ENCODE measurements around the gene NLRC5.
"Not testable (repeated sequence)": the region's sequence is repeated elsewhere in the genome, so short reads cannot be mapped to it uniquely, and the experiment has no call there.

The NLRC5 gene

GRCh38 chr16:57082664-57083063 is 93.3 kb downstream of the NLRC5 start:
- no peak for DNase-seq

GRCh38 chr16:57083485-57084126 is 94.2 kb downstream of the NLRC5 start:
- DNase-seq, result peak; percentile 24

- peak; percentile 82 for DNase-seq
These were observed 95.0 kb downstream of the NLRC5 start for GRCh38 chr16:57084257-57084770.

DNA sequence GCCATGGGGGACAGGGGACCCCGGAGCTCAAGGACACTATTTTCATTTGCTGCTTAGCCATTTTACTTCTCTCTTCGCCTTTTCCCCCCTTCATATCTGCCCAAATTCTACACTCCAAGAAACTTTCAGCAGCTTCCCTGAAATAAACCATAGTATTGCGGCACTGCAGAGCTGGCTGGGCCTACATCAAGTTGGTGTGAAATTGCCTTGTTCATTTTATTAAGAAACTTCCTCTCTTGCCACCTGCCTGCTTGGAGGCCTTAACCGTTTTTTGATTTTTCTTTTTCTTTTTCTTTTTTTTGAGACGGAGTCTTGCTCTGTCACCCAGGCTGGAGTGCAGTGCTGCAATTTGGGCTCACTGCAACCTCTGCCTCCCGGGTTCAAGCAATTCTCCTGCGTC is 95.6 kb downstream of the NLRC5 start:
- no peak for DNase-seq

DNA sequence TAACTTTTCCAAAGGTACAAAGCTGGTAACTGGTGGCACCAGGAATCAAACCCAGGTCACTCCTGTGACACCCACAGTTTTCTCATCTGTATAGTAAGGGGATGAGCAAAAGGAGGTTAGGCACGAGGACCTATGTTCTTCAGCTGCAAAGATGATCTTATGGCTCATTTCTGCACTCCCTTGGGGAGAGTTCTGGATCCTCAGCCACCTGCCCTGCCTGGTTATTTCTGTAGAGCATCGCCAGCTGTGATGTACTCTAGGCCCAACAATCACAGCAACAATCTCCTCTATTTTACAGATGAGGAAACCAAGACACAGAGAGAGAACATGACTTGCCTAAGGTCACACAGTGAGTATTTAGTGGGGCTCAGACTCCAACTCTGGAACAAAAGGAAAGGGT is 97.6 kb downstream of the NLRC5 start:
- no peak for DNase-seq

DNA sequence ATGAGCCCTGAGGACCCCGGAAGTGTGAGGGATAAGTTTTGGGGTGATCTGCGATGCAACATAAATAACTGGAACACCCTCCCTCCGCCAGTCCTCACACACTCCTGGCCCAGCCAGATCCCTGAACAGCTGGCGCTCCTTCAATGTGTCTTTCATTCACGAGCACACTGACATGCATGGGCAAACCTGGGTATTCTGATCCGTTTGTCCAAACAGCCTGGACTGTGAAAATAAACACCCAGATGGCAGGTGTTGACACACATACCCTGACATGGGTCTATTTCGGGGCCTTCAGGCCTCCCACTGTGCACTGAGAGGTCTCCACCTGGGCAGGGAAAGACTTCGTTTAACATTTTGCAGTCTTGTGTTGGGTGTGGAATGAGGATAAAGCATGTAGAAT is 100.0 kb downstream of the NLRC5 start:
- DNase-seq, result no peak

DNA sequence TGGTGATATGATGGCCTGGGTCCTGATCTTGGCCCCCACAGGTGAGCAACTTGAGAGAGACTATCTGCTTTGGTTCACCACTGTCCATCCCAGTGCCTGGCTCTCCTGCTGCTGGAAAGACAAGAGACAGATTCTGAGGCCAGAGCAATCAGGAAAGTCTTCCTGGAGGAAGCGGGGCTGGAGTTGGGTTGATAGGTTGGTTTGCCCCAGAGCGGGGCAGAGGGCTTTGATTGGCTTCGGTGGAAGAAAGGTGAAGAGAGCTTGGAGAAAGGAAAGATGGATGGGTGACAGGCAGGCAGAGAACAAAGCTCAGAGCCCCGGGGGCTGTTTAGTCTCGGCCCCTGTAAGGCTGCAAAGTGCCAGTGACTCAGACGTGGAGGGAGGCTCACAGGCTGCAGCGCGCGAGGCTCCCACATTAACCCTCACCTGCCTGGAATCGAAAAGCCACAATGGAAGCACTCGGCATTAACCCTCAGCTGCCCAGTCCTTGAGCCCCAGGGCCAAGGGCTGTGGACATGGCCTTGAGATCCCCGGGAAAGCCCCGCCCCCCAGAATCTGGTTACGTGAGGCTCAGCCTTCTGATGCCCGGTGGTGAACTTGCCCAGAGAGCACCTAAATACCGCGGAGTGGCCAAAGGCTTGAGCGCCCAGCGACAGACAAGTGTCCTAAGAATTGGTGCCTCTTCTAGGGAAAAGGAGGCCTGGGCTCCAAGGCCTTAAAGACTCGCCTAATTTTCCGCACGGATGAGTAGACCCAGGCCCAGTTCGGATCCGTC is 102.0 kb downstream of the NLRC5 start:
- no peak for DNase-seq

DNA sequence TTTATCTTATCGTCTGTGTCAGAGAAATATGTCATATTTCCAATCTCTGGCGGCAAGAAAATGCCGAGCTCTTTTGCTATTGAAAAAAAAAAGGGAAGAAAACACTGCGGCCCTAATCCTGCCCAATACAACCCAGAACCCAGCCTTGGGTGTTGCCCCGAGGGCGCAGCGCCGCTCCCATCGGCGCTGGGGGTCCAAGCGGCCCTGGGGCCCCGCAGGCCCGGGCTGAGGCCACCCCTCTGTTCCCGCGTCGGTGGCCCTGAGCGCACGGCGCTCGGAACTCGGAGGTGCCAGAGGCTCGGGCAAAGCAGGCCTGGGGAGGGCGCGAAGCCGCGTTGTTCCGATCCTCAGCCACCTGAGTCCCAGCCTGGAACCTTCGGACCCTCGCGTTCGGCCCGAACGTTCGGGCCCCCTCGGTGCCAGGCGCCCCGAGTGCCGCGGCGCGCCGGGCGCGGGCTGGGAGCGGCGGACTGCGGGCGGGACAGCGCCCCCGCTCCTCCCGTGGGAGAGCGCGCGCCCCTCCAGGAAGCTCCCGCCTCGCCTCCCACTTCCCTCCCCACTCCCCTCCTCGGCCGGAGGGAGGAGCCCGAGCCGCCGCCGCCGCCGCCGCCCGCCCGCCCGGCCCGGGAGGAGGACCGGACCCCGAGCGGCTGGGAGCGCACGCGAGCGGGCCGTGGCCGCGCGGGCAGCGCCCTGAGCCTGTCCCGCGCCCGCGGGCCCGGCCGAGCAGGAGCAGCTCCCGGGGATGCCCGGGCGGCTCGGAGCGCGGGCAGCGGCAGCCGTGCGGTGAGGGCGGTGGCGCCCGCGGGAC is 102.8 kb downstream of the NLRC5 start, which contains the start of gene CPNE2:
TSS of gene CPNE2 (plus strand) at position 609 of the 811 bp plus-strand sequence. CDS start 18,160 bp downstream, outside the sequence.
- peak; percentile 39 for DNase-seq

DNA sequence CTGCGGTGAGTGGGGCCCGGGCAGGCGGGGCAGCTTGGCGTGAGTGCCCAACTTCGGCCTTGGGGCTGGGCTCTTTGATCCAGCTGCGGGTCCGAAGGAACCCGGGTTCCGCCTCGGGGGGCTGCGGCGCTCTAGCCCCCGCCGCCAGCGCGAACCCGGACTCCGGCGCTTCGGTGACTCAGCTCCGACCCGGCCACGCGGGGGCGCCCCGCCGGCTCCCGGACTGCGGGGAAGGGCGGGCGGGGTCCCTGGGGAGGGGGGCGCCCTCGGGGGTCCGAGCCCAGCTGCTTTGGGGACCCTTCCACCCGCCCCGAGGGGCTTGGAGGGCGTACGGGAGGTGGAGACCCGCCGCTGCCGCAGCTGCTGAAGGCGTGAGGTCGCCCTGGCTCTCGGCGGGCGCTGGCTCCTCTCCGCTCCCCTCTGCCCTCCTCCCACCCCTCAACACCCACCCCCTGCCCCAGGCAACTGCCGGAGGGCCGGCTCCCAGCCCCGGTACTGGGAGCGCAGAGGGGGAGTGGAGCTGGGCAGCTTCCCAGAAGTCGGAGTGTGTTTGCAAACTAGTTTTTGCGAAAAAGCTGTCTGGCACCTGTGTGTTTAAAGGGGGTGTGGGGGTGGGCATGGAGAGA is 103.5 kb downstream of the NLRC5 start:
- DNase-seq, result peak; percentile 44

- DNase-seq, result no peak
These were observed 104.6 kb downstream of the NLRC5 start for GRCh38 chr16:57093666-57094564.

DNA sequence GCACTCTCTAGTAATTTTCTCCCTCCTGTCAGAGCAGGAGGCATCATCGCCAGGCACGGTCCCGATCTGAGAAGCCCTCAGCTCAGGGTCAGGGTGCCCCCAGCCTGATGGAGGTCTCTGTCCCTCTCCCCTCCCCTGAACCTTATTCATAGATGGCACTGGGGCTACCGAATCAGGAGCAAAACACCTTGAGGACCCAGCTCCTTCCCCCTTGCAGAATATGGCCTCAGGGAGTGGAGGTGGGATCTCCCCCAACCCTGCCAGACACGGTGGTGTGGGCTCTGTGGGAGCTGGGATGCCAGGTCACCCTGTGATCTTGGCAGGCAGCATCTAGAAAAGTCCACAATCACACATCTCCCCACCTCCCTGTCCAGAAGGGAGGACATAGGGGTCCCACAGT is 105.6 kb downstream of the NLRC5 start:
- DNase-seq, result no peak

- no peak for DNase-seq
These were observed 106.8 kb downstream of the NLRC5 start for GRCh38 chr16:57096192-57096591.

- no peak for DNase-seq
These were observed 107.4 kb downstream of the NLRC5 start for GRCh38 chr16:57096793-57097192.

DNA sequence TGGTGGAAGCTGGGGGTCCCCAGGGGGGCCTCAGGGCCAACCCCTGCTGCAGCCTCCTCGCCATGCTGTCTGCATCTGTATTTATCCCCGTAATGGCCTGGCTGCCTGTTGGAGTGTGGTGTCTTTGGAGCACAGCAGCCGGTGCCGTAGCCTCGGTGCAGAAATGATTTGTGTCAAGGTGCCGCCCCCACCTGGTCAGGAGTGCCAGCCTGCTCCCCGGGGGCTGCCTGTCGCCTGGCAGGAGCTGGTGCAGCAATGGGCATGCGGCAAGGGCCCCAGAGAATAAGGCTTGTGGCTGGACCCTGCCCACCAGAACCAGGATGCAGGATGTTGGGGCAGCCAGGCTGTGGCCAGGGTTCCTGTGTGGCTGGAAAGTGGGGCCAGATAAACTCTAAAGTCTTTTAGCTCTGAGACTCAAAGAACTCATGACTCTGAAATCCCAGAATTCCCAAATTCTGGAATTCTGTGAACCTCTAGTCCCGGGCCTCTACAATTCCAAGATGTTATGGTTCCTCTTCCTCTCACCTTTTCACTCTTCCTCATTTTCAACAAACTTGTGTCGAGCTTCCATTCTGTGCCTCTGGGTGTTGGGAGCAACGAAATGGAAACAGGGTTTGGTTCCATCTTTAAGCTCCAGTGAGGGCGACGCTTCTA is 109.0 kb downstream of the NLRC5 start:
- DNase-seq, result no peak

GRCh38 chr16:57099965-57100364 is 110.6 kb downstream of the NLRC5 start:
- not testable (repeated sequence) for DNase-seq

- no peak for DNase-seq
These were observed 111.1 kb downstream of the NLRC5 start for GRCh38 chr16:57100445-57100844.

DNA sequence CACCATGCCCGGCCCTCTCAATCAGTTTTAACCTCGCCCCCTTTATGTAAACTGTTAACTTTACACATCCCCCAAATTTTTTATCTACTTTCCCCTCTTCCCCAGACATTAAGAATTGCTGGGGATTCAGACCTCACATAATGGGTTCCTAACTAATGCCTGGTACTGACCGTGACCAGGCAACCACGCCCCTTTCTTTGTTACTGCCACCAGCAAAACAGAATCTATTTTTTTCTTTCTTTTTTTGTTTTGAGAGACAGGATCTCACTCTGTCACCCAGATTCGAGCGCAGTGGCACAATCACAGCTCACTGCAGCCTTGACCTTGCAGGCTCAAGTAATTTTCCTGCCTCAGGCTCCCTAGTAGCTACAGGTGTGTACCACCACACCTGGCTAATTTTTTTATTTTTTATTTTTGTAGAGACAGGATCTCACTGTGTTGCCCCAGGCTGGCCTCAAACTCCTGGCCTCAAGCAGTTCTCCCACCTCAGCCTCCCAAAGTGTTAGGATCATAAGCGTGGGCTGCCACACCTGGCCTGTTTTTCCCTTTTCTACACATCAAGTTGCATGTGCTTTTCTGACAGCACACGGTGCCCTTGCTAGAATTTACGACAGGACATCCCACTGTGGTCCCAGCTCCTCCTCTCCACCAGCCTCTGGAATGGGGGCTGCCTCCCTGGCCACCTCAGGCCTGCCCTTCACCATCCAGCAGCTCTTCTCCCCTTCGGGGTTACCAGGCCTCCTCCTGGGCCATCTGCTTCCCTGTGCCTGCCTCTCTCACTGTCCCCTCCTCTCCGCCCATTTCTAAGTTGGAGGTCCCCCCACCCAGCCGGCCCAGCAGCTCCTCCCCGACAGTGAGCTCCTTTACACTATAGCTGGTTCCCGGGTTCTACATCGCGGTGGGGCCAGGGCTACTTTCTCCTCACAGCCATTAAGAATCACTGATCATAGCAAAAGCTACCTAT is 113.8 kb downstream of the NLRC5 start:
- DNase-seq, result no peak

DNA sequence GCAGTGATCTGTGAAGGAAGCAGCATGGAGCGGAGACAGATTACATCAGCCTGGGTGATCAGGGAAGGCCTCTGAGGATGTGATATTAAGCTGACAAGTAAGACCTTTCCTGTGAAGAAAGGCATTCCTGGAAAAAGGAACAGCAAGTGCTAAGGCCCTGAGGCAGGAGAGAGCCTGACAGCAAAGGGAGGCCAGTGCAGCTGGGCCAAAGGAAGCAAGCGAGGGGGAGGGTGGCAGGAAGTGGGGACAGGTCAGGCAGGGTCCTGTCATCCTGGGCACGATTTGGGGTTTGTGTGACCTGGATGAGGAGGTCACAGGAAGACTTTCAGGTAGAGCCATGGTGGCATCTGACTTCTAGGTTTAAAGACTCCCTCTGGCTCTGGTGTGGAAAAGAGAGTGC is 115.3 kb downstream of the NLRC5 start:
- no peak for DNase-seq

- no peak for DNase-seq
These were observed 115.8 kb downstream of the NLRC5 start for GRCh38 chr16:57105184-57105583.

GRCh38 chr16:57106767-57107166 is 117.4 kb downstream of the NLRC5 start:
- DNase-seq, result no peak

Measured in OCI-M1 (cell line).